B cell (primary cell): ENCODE results near the gene MFSD6. TPM values are rescaled to one million over a fixed set of nuclear protein-coding genes. Genes with fewer than 3 reads are reported as not detected.

Experiments
- ATAC-seq: fragments of 200-7000 bp; cut with Tn5 transposase; one replicate; pipeline ENCODE4 v1.10.0; 2021; ENCODE audit warnings: low read depth, mild to moderate bottlenecking, moderate number of reproducible peaks, moderate library complexity
- CTCF ChIA-PET: fragments of 350-600 bp; sonication (Branson Sonifier 250); formaldehyde crosslinking; loops from one replicate; lab custom pipeline; 2021; ENCODE audit warnings: antibody characterized with exemption, inconsistent platforms; lab: Charles Lee
- POLR2A ChIA-PET: fragments of 350-600 bp; sonication (Branson Sonifier 250); formaldehyde crosslinking; loops from one replicate; lab custom pipeline; 2021; ENCODE audit warnings: antibody characterized with exemption; lab: Charles Lee
- DNase-seq: peaks from one replicate; pipeline ENCODE4 v3.0.0; 2013
- H2AFZ ChIP-seq: 2 replicates; pipeline ENCODE4 v1.6.1; 2012; ENCODE audit warnings: mild to moderate bottlenecking, low read depth, low read length; ENCODE audit not compliant: insufficient read depth, poor library complexity, severe bottlenecking
- H3K27ac ChIP-seq, 2 donors: 1 replicate in 1 of 2; 2 replicates in 1 of 2; pipeline ENCODE4 v1.5.1; 2012 to 2013; ENCODE audit warnings: low read length in 2 of 2, mild to moderate bottlenecking in 2 of 2, moderate library complexity in 1 of 2
- H3K27me3 ChIP-seq, 4 experiments: fragments of 200-600 bp in 1 of 4; sonication (generic) in 1 of 4; replicated peaks in 1 of 4; 1 replicate in 2 of 4; 2 replicates in 2 of 4; pipeline versions ENCODE4 v1.6.1 to v1.7.0; 2013 to 2016; ENCODE audit warnings: low read length in 3 of 4, mild to moderate bottlenecking in 2 of 4, mixed read lengths in 1 of 4, moderate library complexity in 1 of 4; ENCODE audit not compliant: insufficient read depth in 4 of 4, control insufficient read depth in 3 of 4; ENCODE audit errors: control extremely low read depth in 1 of 4
- H3K36me3 ChIP-seq, 2 experiments: replicated peaks in 1 of 2; 1 replicate in 1 of 2; 2 replicates in 1 of 2; pipeline versions ENCODE4 v1.6.1 to v1.7.1; 2013; ENCODE audit warnings: low read length in 1 of 2; ENCODE audit not compliant: insufficient read depth in 2 of 2, control insufficient read depth in 1 of 2; ENCODE audit errors: control extremely low read depth in 1 of 2, extremely low read depth in 1 of 2
- H3K4me1 ChIP-seq, 2 donors: fragments of 200-600 bp in 1 of 2; sonication (generic) in 1 of 2; 1 replicate in 1 of 2; 2 replicates in 1 of 2; pipeline versions ENCODE4 v1.5.1 to v1.6.1; 2013 to 2017; ENCODE audit warnings: low read length in 2 of 2; ENCODE audit not compliant: control insufficient read depth in 2 of 2, insufficient read depth in 2 of 2
- H3K4me2 ChIP-seq: replicated peaks from 2 replicates; pipeline ENCODE3; 2012; ENCODE audit warnings: mild to moderate bottlenecking, low read depth, low read length; ENCODE audit not compliant: poor library complexity, severe bottlenecking
- H3K4me3 ChIP-seq, 5 experiments: fragments of 200-600 bp in 1 of 5; sonication (generic) in 1 of 5; 1 replicate in 3 of 5; 2 replicates in 2 of 5; pipeline versions ENCODE4 v1.5.1 to v1.7.0; 2011 to 2016; ENCODE audit warnings: low read length in 4 of 5, mild to moderate bottlenecking in 4 of 5, low read depth in 2 of 5, control low read depth in 1 of 5, moderate library complexity in 1 of 5; ENCODE audit not compliant: insufficient read depth in 1 of 5; ENCODE audit errors: control extremely low read depth in 1 of 5, extremely low read depth in 1 of 5
- H3K79me2 ChIP-seq: fragments of 200-600 bp; sonication (generic); one replicate; pipeline ENCODE4 v1.6.0; 2016; ENCODE audit warnings: low read length; ENCODE audit not compliant: control insufficient read depth, insufficient read depth
- H3K9ac ChIP-seq: fragments of 200-600 bp; sonication (generic); 2 replicates; pipeline ENCODE4 v1.6.1; 2017; ENCODE audit warnings: mild to moderate bottlenecking, low read length, moderate library complexity
- H3K9me3 ChIP-seq, 3 donors: one replicate each; pipeline versions ENCODE4 v1.6.1 to v1.7.1; 2013; ENCODE audit warnings: low read length in 2 of 3; ENCODE audit not compliant: control insufficient read depth in 2 of 3, insufficient read depth in 1 of 3; ENCODE audit errors: control extremely low read depth in 1 of 3
- H4K20me1 ChIP-seq: 2 replicates; pipeline ENCODE4 v1.6.0; 2012; ENCODE audit warnings: mild to moderate bottlenecking, low read length; ENCODE audit not compliant: insufficient read depth, control insufficient read depth, poor library complexity, severe bottlenecking
- H3K27ac Mint-ChIP-seq: one replicate; pipeline ENCODE4 v1.8.0; 2021; ENCODE audit warnings: mixed read lengths
- H3K27me3 Mint-ChIP-seq: one replicate; pipeline ENCODE4 v1.8.0; 2021; ENCODE audit warnings: mixed read lengths
- H3K4me1 Mint-ChIP-seq: one replicate; pipeline ENCODE4 v1.8.0; 2021; ENCODE audit warnings: mixed read lengths
- H3K4me3 Mint-ChIP-seq: one replicate; pipeline ENCODE4 v1.8.0; 2021; ENCODE audit warnings: mixed read lengths
- H3K9me3 Mint-ChIP-seq: one replicate; pipeline ENCODE4 v1.8.0; 2022; ENCODE audit warnings: mixed read lengths; ENCODE audit not compliant: insufficient read depth
- EZH2 ChIP-seq: IDR thresholded peaks from 2 replicates; pipeline ENCODE4 v1.6.1; 2012; ENCODE audit warnings: borderline replicate concordance, low read depth, mild to moderate bottlenecking, moderate library complexity, low read length; ENCODE audit not compliant: insufficient read depth, poor library complexity, severe bottlenecking
- WGBS: methylation state at CpG from one replicate; pipeline ENCODE4 v1.1.5; 2013; ENCODE audit warnings: missing lambda C conversion rate; ENCODE audit not compliant: insufficient coverage; 5-methylcytosine and 5-hydroxymethylcytosine counted together
- intact Hi-C: fragments of 100-400 bp; cut with micrococcal nuclease; formaldehyde crosslinking; loops from one replicate; pipeline ENCODE4 v1.10.0; 2022
- polyA plus RNA-seq: library from polyadenylated mRNA; depleted of rRNA; stranded (reverse); fragments of >200 nt; gene quantifications from 2 replicates; pipeline ENCODE4 v1.2.3, GENCODE V29; 2012
- total RNA-seq, 2 donors: library from RNA; stranded (reverse); fragments of 120-200 nt in 1 of 2; gene quantifications; 1 replicate in 1 of 2; 2 replicates in 1 of 2; pipeline versions ENCODE4 v1.2.3 to v1.2.4, GENCODE V29; 2013 to 2022
- TF ChIP-seq, protein P1 (sequence below): fragments of 200-600 bp; IDR thresholded peaks from one replicate; pipeline ENCODE4 v1.8.0; 2022; ENCODE audit warnings: antibody characterized with exemption, mild to moderate bottlenecking

The MFSD6 gene
- total and polyA plus RNA-seq, 2 donors (not counting 1 experiment from before 2014, with no cell fraction given) = 13.5 to 33.8 TPM

- H3K4me3 ChIP-seq = no peak overlapping the region
- DNase-seq (no peak), ATAC-seq (no peak)
- no peaks in the 10 kb centered on the region for H3K27me3 Mint-ChIP-seq
- TF ChIP-seq, protein P1, sequence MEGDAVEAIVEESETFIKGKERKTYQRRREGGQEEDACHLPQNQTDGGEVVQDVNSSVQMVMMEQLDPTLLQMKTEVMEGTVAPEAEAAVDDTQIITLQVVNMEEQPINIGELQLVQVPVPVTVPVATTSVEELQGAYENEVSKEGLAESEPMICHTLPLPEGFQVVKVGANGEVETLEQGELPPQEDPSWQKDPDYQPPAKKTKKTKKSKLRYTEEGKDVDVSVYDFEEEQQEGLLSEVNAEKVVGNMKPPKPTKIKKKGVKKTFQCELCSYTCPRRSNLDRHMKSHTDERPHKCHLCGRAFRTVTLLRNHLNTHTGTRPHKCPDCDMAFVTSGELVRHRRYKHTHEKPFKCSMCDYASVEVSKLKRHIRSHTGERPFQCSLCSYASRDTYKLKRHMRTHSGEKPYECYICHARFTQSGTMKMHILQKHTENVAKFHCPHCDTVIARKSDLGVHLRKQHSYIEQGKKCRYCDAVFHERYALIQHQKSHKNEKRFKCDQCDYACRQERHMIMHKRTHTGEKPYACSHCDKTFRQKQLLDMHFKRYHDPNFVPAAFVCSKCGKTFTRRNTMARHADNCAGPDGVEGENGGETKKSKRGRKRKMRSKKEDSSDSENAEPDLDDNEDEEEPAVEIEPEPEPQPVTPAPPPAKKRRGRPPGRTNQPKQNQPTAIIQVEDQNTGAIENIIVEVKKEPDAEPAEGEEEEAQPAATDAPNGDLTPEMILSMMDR = no peak
- TF ChIP-seq EZH2 = no peak
- no CpG with 5 or more reads among the region's 5 CpGs for WGBS
- no peak overlapping the region for H2AFZ ChIP-seq
- no peaks in the 10 kb centered on the region for H3K27me3 ChIP-seq
- no peak overlapping the region for H3K27ac Mint-ChIP-seq
- H3K9me3 ChIP-seq = peaks cover 0 to 11% (median 5%) of the 10 kb centered on the region in 3 donors
- no peak overlapping the region for H3K4me3 Mint-ChIP-seq
- H4K20me1 ChIP-seq = no peaks in the 10 kb centered on the region
- H3K9me3 Mint-ChIP-seq = peaks cover 8% of the 10 kb centered on the region
- ChIA-PET CTCF (no interaction called here), POLR2A (no interaction called here)
- no peak overlapping the region for H3K27ac ChIP-seq
- no peaks in the 10 kb centered on the region for H3K36me3 ChIP-seq
- H3K9ac ChIP-seq = no peak overlapping the region
- intact Hi-C loops = no loop called here
- H3K79me2 ChIP-seq = no peaks in the 10 kb centered on the region
- H3K4me1 ChIP-seq = no peaks in the 10 kb centered on the region
- no peaks in the 10 kb centered on the region for H3K4me1 Mint-ChIP-seq
- H3K4me2 ChIP-seq = no peak overlapping the region
Measured at GRCh38 chr2:190545555-190546385, 137.6 kb downstream of the MFSD6 start.

DNA sequence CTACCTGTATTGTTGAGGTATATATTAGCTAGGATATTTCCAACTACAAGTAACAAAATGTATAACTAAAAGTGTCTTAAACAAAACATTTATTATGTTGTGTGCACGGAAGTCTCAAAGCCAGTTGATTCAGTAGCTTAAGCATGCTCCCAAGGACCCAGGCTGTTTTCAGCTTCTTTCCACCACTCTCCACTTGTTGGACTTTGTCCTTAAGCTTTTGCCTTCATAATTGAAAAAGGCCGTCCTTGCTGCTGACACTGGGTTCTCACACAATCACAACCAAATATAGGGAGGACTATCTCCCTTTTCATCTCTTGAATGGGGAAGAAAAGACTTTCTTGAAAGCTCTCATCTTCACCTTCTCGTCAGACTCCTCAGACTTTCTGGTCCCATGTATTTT, 138.6 kb downstream of the MFSD6 start:
- Histone ChIP-seq H4K20me1 (no peaks in the 10 kb centered on the region), H3K9ac (no peak overlapping the region), H3K36me3 (no peaks in the 10 kb centered on the region), H3K4me1 (peaks cover 0 to under 1% of the 10 kb centered on the region in 2 donors), H2AFZ (no peak overlapping the region), H3K4me3 (no peak overlapping the region), H3K27me3 (no peaks in the 10 kb centered on the region), H3K79me2 (no peaks in the 10 kb centered on the region), H3K4me2 (no peak overlapping the region), H3K27ac (no peak overlapping the region), H3K9me3 (peaks cover 0 to 5% (median 4%) of the 10 kb centered on the region in 3 donors)
- Mint-ChIP-seq H3K27ac (no peak overlapping the region), H3K27me3 (no peaks in the 10 kb centered on the region), H3K4me3 (no peak overlapping the region), H3K4me1 (peaks cover under 1% of the 10 kb centered on the region), H3K9me3 (peaks cover 3% of the 10 kb centered on the region)
- no CpG with 5 or more reads among the region's 3 CpGs for WGBS
- intact Hi-C loops = no loop called here
- DNase-seq = no peak
- POLR2A ChIA-PET = no interaction called here
- no peak for ATAC-seq
- CTCF ChIA-PET = no interaction called here
- TF ChIP-seq, protein P1 = no peak
- TF ChIP-seq EZH2 = no peak
